Measurements from ENCODE around the gene IGSF9B. TPM values are rescaled to one million over a fixed set of nuclear protein-coding genes. Genes with fewer than 3 reads are reported as not detected.

The IGSF9B gene
- total and polyA plus RNA-seq, 2 of the 13 experiments (the other 11 are each of a cell fraction or from before 2014, with no cell fraction given) = not detected

- TF ChIP-seq REST (IDR thresholded peaks at IDR 0.05; ENCODE audit: borderline replicate concordance in 1 of 2, low read depth in 1 of 2, low read length in 2 of 2) (peak; percentile 61 to 92), ZFP1 (CRISPR knock-in tag; IDR thresholded peaks at IDR 0.05) (no peak), ARID4A (CRISPR knock-in tag; IDR thresholded peaks at IDR 0.05; ENCODE audit: borderline replicate concordance) (no peak), ZSCAN21 (CRISPR knock-in tag; IDR thresholded peaks at IDR 0.05; ENCODE audit: borderline replicate concordance) (0 out of 2 replicates have a peak, but pooled peaks have one; percentile 21), ZNF577 (CRISPR knock-in tag; IDR thresholded peaks at IDR 0.05; ENCODE audit: borderline replicate concordance, low read depth) (no peak), SALL2 (CRISPR knock-in tag; IDR thresholded peaks at IDR 0.05) (no peak), IKZF4 (CRISPR knock-in tag; IDR thresholded peaks at IDR 0.05; ENCODE audit: borderline replicate concordance, low read depth, not compliant biosample characterization) (no peak), ZNF605 (CRISPR knock-in tag; IDR thresholded peaks at IDR 0.05) (no peak), ZNF614 (CRISPR knock-in tag; IDR thresholded peaks at IDR 0.05; ENCODE audit: borderline replicate concordance) (no peak), TFAP4 (IDR thresholded peaks at IDR 0.05; ENCODE audit: borderline replicate concordance, low read depth) (peak; percentile 8; the same call in 1 of the 2 replicates), ZSCAN31 (CRISPR knock-in tag; IDR thresholded peaks at IDR 0.05; ENCODE audit: low read depth) (no peak), TBX2 (CRISPR knock-in tag; IDR thresholded peaks at IDR 0.05; ENCODE audit: borderline replicate concordance) (no peak), MIER2 (CRISPR knock-in tag; IDR thresholded peaks at IDR 0.05) (peak; percentile 93), GPBP1L1 (CRISPR knock-in tag; IDR thresholded peaks at IDR 0.05) (no peak), EHMT2 (IDR thresholded peaks at IDR 0.05; ENCODE audit: borderline replicate concordance, low read depth, low read length) (no peak), ADNP (CRISPR knock-in tag; IDR thresholded peaks at IDR 0.05) (no peak), SNAI1 (CRISPR knock-in tag; IDR thresholded peaks at IDR 0.05; ENCODE audit: borderline replicate concordance) (no peak), ZNF7 (CRISPR knock-in tag; IDR thresholded peaks at IDR 0.05) (no peak), MATR3 (CRISPR knock-in tag; IDR thresholded peaks at IDR 0.05) (no peak), FOXP1 (IDR thresholded peaks at IDR 0.05) (no peak), FOXP1 (CRISPR knock-in tag; IDR thresholded peaks at IDR 0.05) (no peak), NFRKB (IDR thresholded peaks at IDR 0.05) (no peak)
Observed at GRCh38 chr11:133947321-133947756, 9.4 kb downstream of the IGSF9B start (continued).
